Liver (tissue), 9 donors: ENCODE data around the gene SLC4A5. TPM values are rescaled to one million over a fixed set of nuclear protein-coding genes. Genes with fewer than 3 reads are reported as not detected.

Experiments
- DNase-seq: peaks from one replicate; pipeline ENCODE4 v3.0.0-alpha.2; 2017; ENCODE audit warnings: low spot score
- H3K27ac ChIP-seq, 2 donors: one replicate each; pipeline ENCODE4 v1.7.0; 2013; ENCODE audit warnings: inconsistent platforms in 2 of 2, low read length in 2 of 2, control low read depth in 1 of 2, low read depth in 1 of 2, mild to moderate bottlenecking in 1 of 2
- H3K27me3 ChIP-seq, 4 donors: one replicate each; pipeline versions ENCODE4 v1.6.1 to v1.7.0; 2013; ENCODE audit warnings: low read length in 3 of 4, inconsistent platforms in 1 of 4, mild to moderate bottlenecking in 1 of 4, moderate library complexity in 1 of 4; ENCODE audit not compliant: control insufficient read depth in 4 of 4, insufficient read depth in 4 of 4
- H3K36me3 ChIP-seq, 4 donors: one replicate each; pipeline versions ENCODE4 v1.6.1 to v1.7.0; 2013; ENCODE audit warnings: low read length in 3 of 4, mild to moderate bottlenecking in 3 of 4, low read depth in 1 of 4, moderate library complexity in 1 of 4; ENCODE audit not compliant: control insufficient read depth in 4 of 4, insufficient read depth in 3 of 4
- H3K4me1 ChIP-seq, 4 donors: one replicate each; pipeline versions ENCODE4 v1.6.1 to v1.7.0; 2013; ENCODE audit warnings: low read length in 3 of 4, mild to moderate bottlenecking in 3 of 4, moderate library complexity in 1 of 4; ENCODE audit not compliant: control insufficient read depth in 4 of 4, insufficient read depth in 4 of 4
- H3K4me3 ChIP-seq, 3 donors: one replicate each; pipeline versions ENCODE4 v1.6.1 to v1.7.0; 2013; ENCODE audit warnings: low read length in 3 of 3, control low read depth in 1 of 3, low read depth in 1 of 3, mild to moderate bottlenecking in 1 of 3
- H3K9ac ChIP-seq, 2 donors: one replicate each; pipeline ENCODE4 v1.7.0; 2013; ENCODE audit warnings: low read length in 2 of 2, mild to moderate bottlenecking in 2 of 2, moderate library complexity in 2 of 2, control low read depth in 1 of 2, low read depth in 1 of 2
- H3K9me3 ChIP-seq, 4 donors: one replicate each; pipeline versions ENCODE4 v1.6.1 to v1.7.0; 2013; ENCODE audit warnings: low read length in 3 of 4; ENCODE audit not compliant: control insufficient read depth in 4 of 4
- ATF3 ChIP-seq: IDR thresholded peaks from 2 replicates; pipeline ENCODE4 v1.6.1; 2016; ENCODE audit warnings: antibody characterized with exemption
- CTCF ChIP-seq: fragments of 150-350 bp; IDR thresholded peaks from 2 replicates; pipeline ENCODE4 v1.5.1; 2017; ENCODE audit warnings: improper control_type of control experiment, low read depth, low read length; ENCODE audit not compliant: missing input control
- EGR1 ChIP-seq, 2 donors: IDR thresholded peaks; 2 replicates each; pipeline ENCODE4 v1.6.1; 2016 to 2018; ENCODE audit warnings: antibody characterized with exemption in 2 of 2, low read depth in 2 of 2
- FOXA2 ChIP-seq: IDR thresholded peaks from 2 replicates; pipeline ENCODE4 v1.6.1; 2016; ENCODE audit warnings: antibody characterized with exemption
- GABPA ChIP-seq, 2 donors: IDR thresholded peaks in 1 of 2; conservative IDR thresholded peaks in 1 of 2; 2 replicates each; pipeline ENCODE4 v1.6.1; 2016; ENCODE audit warnings: antibody characterized with exemption in 2 of 2, mild to moderate bottlenecking in 1 of 2, moderate library complexity in 1 of 2
- HNF4G ChIP-seq: IDR thresholded peaks from 2 replicates; pipeline ENCODE4 v1.6.1; 2016; ENCODE audit warnings: antibody characterized with exemption
- JUND ChIP-seq, 2 donors: IDR thresholded peaks; 2 replicates each; pipeline ENCODE4 v1.6.1; 2016; ENCODE audit warnings: antibody characterized with exemption in 2 of 2
- NR2F2 ChIP-seq: IDR thresholded peaks from 2 replicates; pipeline ENCODE4 v1.6.1; 2016; ENCODE audit warnings: antibody characterized with exemption
- RAD21 ChIP-seq, 2 donors: IDR thresholded peaks; 2 replicates each; pipeline ENCODE4 v1.6.1; 2016; ENCODE audit warnings: antibody characterized with exemption in 2 of 2, mild to moderate bottlenecking in 2 of 2
- REST ChIP-seq: IDR thresholded peaks from 2 replicates; pipeline ENCODE4 v1.6.1; 2016; ENCODE audit warnings: antibody characterized with exemption, mild to moderate bottlenecking
- RXRA ChIP-seq, 2 donors: IDR thresholded peaks; 2 replicates each; pipeline ENCODE4 v1.6.1; 2017 to 2018; ENCODE audit warnings: antibody characterized with exemption in 2 of 2, mild to moderate bottlenecking in 1 of 2
- SP1 ChIP-seq: IDR thresholded peaks from 2 replicates; pipeline ENCODE4 v1.6.1; 2018; ENCODE audit warnings: antibody characterized with exemption, mild to moderate bottlenecking
- TAF1 ChIP-seq: conservative IDR thresholded peaks from 2 replicates; pipeline ENCODE4 v1.6.1; 2016; ENCODE audit warnings: antibody characterized with exemption, mild to moderate bottlenecking
- YY1 ChIP-seq: IDR thresholded peaks from 2 replicates; pipeline ENCODE4 v1.6.1; 2016; ENCODE audit warnings: antibody characterized with exemption, mild to moderate bottlenecking
- ZBTB33 ChIP-seq: IDR thresholded peaks from 2 replicates; pipeline ENCODE4 v1.6.1; 2016; ENCODE audit warnings: antibody characterized with exemption
- WGBS: extraction: QIAGEN DNeasy Blood & Tissue Kit; methylation state at CpG from one replicate; pipeline ENCODE4 v1.1.7; 2013; 5-methylcytosine and 5-hydroxymethylcytosine counted together
- polyA plus RNA-seq, 2 donors: library from polyadenylated mRNA; stranded (reverse) in 1 of 2; unstranded in 1 of 2; fragments of 200-250 nt in 1 of 2; fragments of >200 nt in 1 of 2; fragmentation: Nextera tagmentation in 1 of 2; extraction: Ambion mirVana in 1 of 2; gene quantifications; one replicate each; pipeline versions ENCODE4 v1.2.1 to v1.2.3, GENCODE V29; 2013 to 2015
- total RNA-seq, 2 donors: library from RNA; depleted of rRNA; stranded (reverse); fragments of >200 nt; gene quantifications; one replicate each; pipeline ENCODE4 v1.2.3, GENCODE V29; 2014
- donor health status: healthy.
- donor health status: healthy.
- donor health status: healthy.
- donor health status: healthy.
- donor health status: healthy.

The SLC4A5 gene
- total and polyA plus RNA-seq, 4 donors: 0.12 to 0.50 (median 0.29) TPM

- TF ChIP-seq EGR1 (IDR thresholded peaks at IDR 0.05; ENCODE audit: low read depth in 2 of 2) (no peak), CTCF (no peak), HNF4G (no peak)
Measured at GRCh38 chr2:74242354-74243071, 100.7 kb downstream of the SLC4A5 start (continued).

- H3K9me3 ChIP-seq: no peaks in the 10 kb centered on the region
- H3K9ac ChIP-seq: no peak overlapping the region
- no peak overlapping the region for H3K4me3 ChIP-seq
- H3K4me1 ChIP-seq: no peaks in the 10 kb centered on the region
- no peak for TF ChIP-seq YY1
- no peak for TF ChIP-seq ATF3
- no peak for TF ChIP-seq FOXA2
- no peak for TF ChIP-seq ZBTB33
- H3K27ac ChIP-seq: no peak overlapping the region
- no peak for DNase-seq
- WGBS: 92% methylated on average over 7 of the region's 7 CpGs
- H3K27me3 ChIP-seq: no peaks in the 10 kb centered on the region
- H3K36me3 ChIP-seq: no peaks in the 10 kb centered on the region
Measured at GRCh38 chr2:74239346-74239745, 103.9 kb downstream of the SLC4A5 start.

GRCh38 chr2:74238879-74239278 is 104.3 kb downstream of the SLC4A5 start:
- H3K9ac ChIP-seq: no peak overlapping the region
- TF ChIP-seq NR2F2: no peak
- no peak for TF ChIP-seq REST
- TF ChIP-seq HNF4G: no peak
- TF ChIP-seq SP1: no peak
- no peak for TF ChIP-seq RAD21 (IDR thresholded peaks at IDR 0.05)
- no peak for TF ChIP-seq TAF1
- no peak for TF ChIP-seq YY1
- TF ChIP-seq GABPA (IDR thresholded peaks at IDR 0.05 in 1 of 2, conservative IDR thresholded peaks at IDR 0.05 in 1 of 2): no peak
- TF ChIP-seq FOXA2: no peak
- TF ChIP-seq JUND (IDR thresholded peaks at IDR 0.05): no peak
- TF ChIP-seq ZBTB33: no peak
- no peak for TF ChIP-seq EGR1 (IDR thresholded peaks at IDR 0.05; ENCODE audit: low read depth in 2 of 2)
- no peak for TF ChIP-seq RXRA (IDR thresholded peaks at IDR 0.05)
- TF ChIP-seq ATF3: no peak
- no peaks in the 10 kb centered on the region for H3K4me1 ChIP-seq
- H3K36me3 ChIP-seq: no peaks in the 10 kb centered on the region
- H3K9me3 ChIP-seq: no peaks in the 10 kb centered on the region
- no peak overlapping the region for H3K4me3 ChIP-seq
- 96% methylated on average over 2 of the region's 2 CpGs for WGBS
- no peaks in the 10 kb centered on the region for H3K27me3 ChIP-seq
- no peak for DNase-seq
- H3K27ac ChIP-seq: no peak overlapping the region
